T-helper 1 cell treated with Interleukin-12 subunit alpha and Interleukin-12 subunit beta and Interleukin-4 antibody, amounts not matched to agents 30 μg/mL and 1 μg/mL, for 36 hours (primary cell): Measurements from ENCODE around the gene THEM5.
"Not testable (repeated sequence)": the region's sequence is repeated elsewhere in the genome, so short reads cannot be mapped to it uniquely, and the experiment has no call there.

Source experiments
- H3K27ac Mint-ChIP-seq: one replicate; pipeline ENCODE4 v1.8.0; 2021; ENCODE audit warnings: mild to moderate bottlenecking, mixed read lengths
- H3K27me3 Mint-ChIP-seq: one replicate; pipeline ENCODE4 v1.8.0; 2021; ENCODE audit warnings: low read depth, mixed read lengths
- H3K36me3 Mint-ChIP-seq: one replicate; pipeline ENCODE4 v1.8.0; 2021; ENCODE audit warnings: low read depth, mixed read lengths
- H3K4me1 Mint-ChIP-seq: one replicate; pipeline ENCODE4 v1.8.0; 2021; ENCODE audit warnings: low read depth, mixed read lengths
- H3K4me3 Mint-ChIP-seq: one replicate; pipeline ENCODE4 v1.8.0; 2021; ENCODE audit warnings: mild to moderate bottlenecking, moderate library complexity, mixed read lengths
- H3K9me3 Mint-ChIP-seq: one replicate; pipeline ENCODE4 v1.8.0; 2021; ENCODE audit warnings: mixed read lengths

Gene THEM5

GRCh38 chr1:151882466-151882865, 29.0 kb upstream of the THEM5 start:
- H3K27ac Mint-ChIP-seq = no peak overlapping the region
- H3K36me3 Mint-ChIP-seq = peaks cover 24% of the 10 kb centered on the region
- no peak overlapping the region for H3K4me3 Mint-ChIP-seq
- H3K27me3 Mint-ChIP-seq = no peaks in the 10 kb centered on the region
- no peaks in the 10 kb centered on the region for H3K4me1 Mint-ChIP-seq
- no peaks in the 10 kb centered on the region for H3K9me3 Mint-ChIP-seq

DNA sequence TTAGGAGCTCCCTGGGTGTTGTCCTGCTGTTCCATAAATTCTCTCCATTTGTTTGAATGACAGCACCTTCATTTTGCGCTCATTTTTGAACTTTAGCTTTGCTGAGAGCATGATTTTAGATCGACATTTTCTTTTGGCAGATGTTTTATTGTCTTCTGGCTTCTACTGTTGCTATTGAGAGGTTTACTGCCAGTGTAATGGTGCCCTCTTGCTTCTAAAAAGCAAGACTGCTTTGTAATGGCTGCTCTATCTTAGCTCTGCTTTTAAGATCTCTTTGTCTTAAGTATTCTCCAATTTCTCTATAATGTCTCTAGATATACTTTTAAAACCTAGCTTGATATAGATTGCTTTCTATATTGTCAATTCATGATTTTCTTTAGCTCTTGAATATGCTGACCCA, 28.0 kb upstream of the THEM5 start:
- Mint-ChIP-seq H3K4me3 (no peak overlapping the region), H3K9me3 (no peaks in the 10 kb centered on the region), H3K4me1 (no peaks in the 10 kb centered on the region), H3K27ac (no peak overlapping the region), H3K36me3 (peaks cover 28% of the 10 kb centered on the region), H3K27me3 (no peaks in the 10 kb centered on the region)

- Mint-ChIP-seq H3K27me3 (no peaks in the 10 kb centered on the region), H3K4me1 (peaks cover 1% of the 10 kb centered on the region), H3K9me3 (no peaks in the 10 kb centered on the region), H3K36me3 (peaks cover 25% of the 10 kb centered on the region), H3K4me3 (no peak overlapping the region), H3K27ac (no peak overlapping the region)
Measured at GRCh38 chr1:151875419-151876097, 22.0 kb upstream of the THEM5 start.

- not testable (repeated sequence) for H3K27ac Mint-ChIP-seq
Measured at GRCh38 chr1:151872776-151873175, 19.3 kb upstream of the THEM5 start.

GRCh38 chr1:151871284-151872030, 17.9 kb upstream of the THEM5 start:
- Mint-ChIP-seq H3K4me3 (no peak overlapping the region), H3K4me1 (peaks cover 1% of the 10 kb centered on the region), H3K27ac (no peak overlapping the region), H3K9me3 (no peaks in the 10 kb centered on the region), H3K36me3 (peaks cover 14% of the 10 kb centered on the region), H3K27me3 (peaks cover 6% of the 10 kb centered on the region)

More at GRCh38 chr1:151872776-151873175, 19.3 kb upstream of the THEM5 start:
- H3K9me3 Mint-ChIP-seq, H3K4me3 Mint-ChIP-seq, H3K4me1 Mint-ChIP-seq, H3K27me3 Mint-ChIP-seq: not testable (repeated sequence)
- peaks cover 21% of the 10 kb centered on the region for H3K36me3 Mint-ChIP-seq

GRCh38 chr1:151868486-151868885, 15.0 kb upstream of the THEM5 start:
- H3K27me3 Mint-ChIP-seq = peaks cover 6% of the 10 kb centered on the region
- peaks cover 4% of the 10 kb centered on the region for H3K36me3 Mint-ChIP-seq
- no peak overlapping the region for H3K4me3 Mint-ChIP-seq
- no peaks in the 10 kb centered on the region for H3K4me1 Mint-ChIP-seq
- no peaks in the 10 kb centered on the region for H3K9me3 Mint-ChIP-seq
- H3K27ac Mint-ChIP-seq = no peak overlapping the region

- Mint-ChIP-seq H3K27ac (no peak overlapping the region), H3K9me3 (no peaks in the 10 kb centered on the region), H3K27me3 (peaks cover 6% of the 10 kb centered on the region), H3K4me1 (no peaks in the 10 kb centered on the region), H3K4me3 (no peak overlapping the region), H3K36me3 (no peaks in the 10 kb centered on the region)
Measured at GRCh38 chr1:151867765-151868411, 14.4 kb upstream of the THEM5 start.

DNA sequence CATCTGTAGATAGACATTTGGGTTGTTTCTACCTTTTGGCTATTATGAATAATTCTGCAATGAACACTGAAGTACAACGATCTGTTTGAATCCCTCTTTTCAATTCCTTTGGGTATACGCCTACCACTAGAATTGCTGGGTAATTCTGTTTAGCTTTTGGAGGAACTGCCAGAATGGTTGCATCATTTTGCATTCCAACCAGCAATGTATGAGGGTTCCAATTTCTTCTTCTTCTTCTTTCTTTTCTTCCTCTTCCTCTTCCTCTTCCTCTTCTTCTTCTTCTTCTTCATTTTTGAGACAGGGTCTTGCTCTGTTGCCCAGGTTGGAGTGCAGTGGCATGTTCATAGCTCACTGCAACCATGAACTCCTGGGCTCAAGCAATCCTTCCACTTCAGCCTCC, 13.8 kb upstream of the THEM5 start:
- no peak overlapping the region for H3K27ac Mint-ChIP-seq
- no peak overlapping the region for H3K4me3 Mint-ChIP-seq
- H3K9me3 Mint-ChIP-seq = no peaks in the 10 kb centered on the region
- peaks cover 6% of the 10 kb centered on the region for H3K27me3 Mint-ChIP-seq
- no peaks in the 10 kb centered on the region for H3K4me1 Mint-ChIP-seq
- H3K36me3 Mint-ChIP-seq = no peaks in the 10 kb centered on the region

GRCh38 chr1:151864411-151864810, 10.9 kb upstream of the THEM5 start:
- Mint-ChIP-seq H3K9me3 (no peaks in the 10 kb centered on the region), H3K36me3 (no peaks in the 10 kb centered on the region), H3K27me3 (peaks cover 6% of the 10 kb centered on the region), H3K27ac (no peak overlapping the region), H3K4me1 (no peaks in the 10 kb centered on the region), H3K4me3 (no peak overlapping the region)

DNA sequence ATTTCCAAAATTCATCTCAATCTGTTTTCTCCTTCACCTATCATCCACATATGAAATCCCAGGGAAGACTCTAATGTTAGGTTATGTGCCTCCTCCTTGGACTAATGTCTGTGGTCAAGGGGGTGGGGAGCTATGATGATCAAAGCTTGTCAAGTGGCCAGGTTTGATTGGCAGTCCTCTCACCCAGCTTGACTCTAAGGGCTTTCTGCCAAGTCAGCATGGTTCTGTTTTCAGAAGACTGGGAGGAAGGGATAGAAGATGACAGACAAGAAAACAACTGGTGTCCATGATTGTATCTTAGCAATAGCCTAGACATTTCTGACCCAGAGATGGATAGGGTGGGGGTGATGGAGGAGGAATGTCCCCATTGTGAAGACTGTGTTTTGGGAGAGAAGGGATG, 9.1 kb upstream of the THEM5 start:
- H3K36me3 Mint-ChIP-seq = no peaks in the 10 kb centered on the region
- H3K9me3 Mint-ChIP-seq = no peaks in the 10 kb centered on the region
- H3K4me3 Mint-ChIP-seq = no peak overlapping the region
- no peaks in the 10 kb centered on the region for H3K4me1 Mint-ChIP-seq
- H3K27ac Mint-ChIP-seq = no peak overlapping the region
- peaks cover 3% of the 10 kb centered on the region for H3K27me3 Mint-ChIP-seq

DNA sequence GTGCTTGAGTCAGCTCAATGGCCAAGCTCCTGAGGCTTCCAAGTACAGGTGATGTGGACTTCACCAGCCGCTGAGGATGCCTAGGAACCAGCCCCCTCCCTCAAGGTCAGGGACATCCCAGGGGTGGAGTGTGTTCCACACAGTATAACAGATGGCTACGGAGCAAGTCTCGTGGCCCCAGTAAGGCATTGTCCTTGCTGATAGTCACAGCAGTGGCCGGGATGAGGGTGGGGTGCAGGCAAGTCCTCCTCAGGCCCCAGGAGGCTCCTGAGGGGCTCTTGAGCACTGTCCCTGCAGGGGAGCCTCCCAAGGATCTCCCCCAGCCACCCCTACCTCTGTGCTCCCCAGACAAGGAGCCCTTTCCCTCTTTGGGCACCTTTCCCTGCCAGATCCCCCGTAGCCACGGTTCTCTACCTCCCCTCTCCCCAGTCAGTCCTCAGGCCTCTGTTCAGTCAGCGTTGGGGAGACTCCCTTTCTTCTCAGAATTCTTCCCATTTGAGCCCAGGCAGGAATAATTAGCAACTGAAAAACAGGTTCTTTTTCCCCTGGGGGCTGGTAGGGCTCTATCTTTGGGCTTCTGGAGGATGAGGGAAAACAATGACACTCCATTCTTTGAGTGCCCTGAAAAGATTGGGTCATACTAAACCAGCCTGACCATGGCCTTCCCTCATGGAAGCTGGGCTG, 7.1 kb upstream of the THEM5 start:
- no peaks in the 10 kb centered on the region for H3K9me3 Mint-ChIP-seq
- no peak overlapping the region for H3K4me3 Mint-ChIP-seq
- H3K27ac Mint-ChIP-seq = no peak overlapping the region
- H3K4me1 Mint-ChIP-seq = no peaks in the 10 kb centered on the region
- no peaks in the 10 kb centered on the region for H3K36me3 Mint-ChIP-seq
- no peaks in the 10 kb centered on the region for H3K27me3 Mint-ChIP-seq

DNA sequence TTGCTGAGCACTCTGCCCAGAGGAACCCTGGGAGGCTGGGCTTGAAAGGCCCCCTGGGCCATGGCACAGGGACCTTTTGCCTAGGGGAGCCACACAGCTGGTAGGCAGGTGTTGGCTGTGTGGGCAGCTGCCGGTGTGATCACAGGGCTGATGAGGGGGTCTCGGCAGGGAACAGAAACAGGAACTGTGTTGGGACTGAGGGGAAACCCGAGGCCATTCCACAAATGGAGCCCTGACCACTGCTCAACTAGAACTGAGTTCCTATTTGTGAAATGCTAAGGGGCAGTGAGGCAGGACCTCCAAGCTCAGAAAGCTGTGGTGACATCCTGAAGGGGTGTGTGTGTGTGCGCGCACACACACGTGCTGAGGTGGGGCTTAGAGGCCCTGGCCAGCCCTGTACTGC, 6.4 kb upstream of the THEM5 start:
- Mint-ChIP-seq H3K27me3 (no peaks in the 10 kb centered on the region), H3K27ac (no peak overlapping the region), H3K4me1 (no peaks in the 10 kb centered on the region), H3K9me3 (no peaks in the 10 kb centered on the region), H3K4me3 (no peak overlapping the region), H3K36me3 (no peaks in the 10 kb centered on the region)

GRCh38 chr1:151858886-151859665, 5.6 kb upstream of the THEM5 start:
- Mint-ChIP-seq H3K27me3 (no peaks in the 10 kb centered on the region), H3K4me1 (no peaks in the 10 kb centered on the region), H3K4me3 (no peak overlapping the region), H3K36me3 (no peaks in the 10 kb centered on the region), H3K27ac (no peak overlapping the region), H3K9me3 (no peaks in the 10 kb centered on the region)
